Activated CD4-positive, alpha-beta T cell treated with anti-CD3 and anti-CD28 coated beads, Interleukin-2, amount 50 U/mL, for 24 hours (primary cell): Measurements from ENCODE around the gene TRIM16.
"Not testable (repeated sequence)": the region's sequence is repeated elsewhere in the genome, so short reads cannot be mapped to it uniquely, and the experiment has no call there.

ENCODE experiments used
- DNase-seq, 2 donors: peaks; one replicate each; pipeline ENCODE4 v3.0.0-alpha.2; 2020; ENCODE audit warnings: low read depth in 1 of 2, low spot score in 1 of 2

Gene TRIM16

GRCh38 chr17:15659236-15659635 lies 24.9 kb downstream of the TRIM16 start:
- no peak for DNase-seq

DNA sequence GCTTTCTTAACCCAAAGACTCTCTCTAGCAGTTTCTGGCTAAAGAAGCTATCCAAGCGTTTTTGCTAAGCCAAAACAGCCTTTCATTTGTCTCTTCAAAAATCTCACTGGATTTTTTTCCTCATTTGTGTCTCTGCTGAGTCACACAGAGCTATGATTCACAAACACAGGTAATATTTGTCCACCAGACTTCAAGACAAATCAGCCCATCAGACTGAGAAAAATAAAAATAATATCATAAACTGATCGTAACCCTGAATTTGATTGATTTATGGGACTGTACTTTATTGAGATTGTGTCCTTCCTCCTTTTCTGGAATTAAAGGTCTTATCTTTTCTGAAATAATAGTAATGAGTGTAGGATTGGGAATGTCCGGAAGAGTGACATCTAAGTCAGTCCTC lies 25.8 kb downstream of the TRIM16 start:
- no peak for DNase-seq

DNA sequence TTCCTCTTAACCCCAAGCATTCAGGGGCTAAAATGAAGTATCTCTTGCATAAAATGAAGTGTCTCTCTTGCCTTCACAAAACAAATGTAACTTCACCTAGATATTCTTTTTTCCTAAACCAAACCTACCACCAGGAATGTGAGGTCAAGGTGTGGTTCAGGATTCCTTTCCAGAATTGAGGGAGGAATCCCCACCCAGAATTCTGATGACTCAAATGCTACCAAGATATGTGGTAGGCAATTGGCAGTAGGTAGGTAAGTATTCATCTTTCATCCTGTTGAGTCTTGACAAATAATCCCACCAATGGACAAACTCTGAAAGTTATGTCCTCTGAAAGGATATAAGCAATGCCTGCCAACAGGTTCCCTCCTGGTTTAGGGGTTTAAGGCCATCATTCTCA lies 26.2 kb downstream of the TRIM16 start:
- no peak for DNase-seq

DNA sequence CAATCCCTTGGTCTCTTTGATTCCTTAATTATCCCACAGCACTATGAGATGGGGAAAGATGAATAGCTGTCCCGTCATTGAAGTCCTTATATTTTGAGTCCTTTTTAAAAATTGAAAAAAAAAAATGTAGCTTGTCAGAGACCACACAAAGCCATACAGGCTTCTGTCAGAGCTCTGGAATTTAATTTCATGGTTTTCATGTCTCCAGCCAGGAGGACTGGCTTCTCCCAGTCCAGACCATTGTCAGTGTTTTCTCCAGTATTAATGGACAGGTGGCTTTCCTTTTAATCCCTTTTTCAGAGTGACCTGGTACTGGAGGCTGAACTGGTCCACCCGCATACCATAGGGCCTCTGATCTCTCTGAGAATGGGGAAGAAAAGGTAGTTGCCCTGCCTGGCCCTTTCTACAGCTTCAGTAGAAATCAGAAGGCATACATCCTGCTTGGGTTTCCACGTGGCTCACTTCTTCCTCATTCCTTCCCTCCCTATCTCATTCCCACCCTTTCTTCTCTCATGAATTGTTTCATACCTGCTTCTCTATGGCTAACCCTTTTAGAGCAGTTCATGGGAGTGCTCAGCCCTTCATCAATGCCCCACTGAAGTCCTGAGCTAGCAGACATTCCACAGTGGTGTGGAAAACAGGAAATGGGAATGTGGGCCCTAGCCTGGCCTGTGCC lies 29.1 kb downstream of the TRIM16 start:
- DNase-seq: no peak

- DNase-seq: not testable (repeated sequence)
These were observed 29.7 kb downstream of the TRIM16 start for GRCh38 chr17:15654401-15654800.

- no peak for DNase-seq
These were observed 31.2 kb downstream of the TRIM16 start for GRCh38 chr17:15652960-15653359.

DNA sequence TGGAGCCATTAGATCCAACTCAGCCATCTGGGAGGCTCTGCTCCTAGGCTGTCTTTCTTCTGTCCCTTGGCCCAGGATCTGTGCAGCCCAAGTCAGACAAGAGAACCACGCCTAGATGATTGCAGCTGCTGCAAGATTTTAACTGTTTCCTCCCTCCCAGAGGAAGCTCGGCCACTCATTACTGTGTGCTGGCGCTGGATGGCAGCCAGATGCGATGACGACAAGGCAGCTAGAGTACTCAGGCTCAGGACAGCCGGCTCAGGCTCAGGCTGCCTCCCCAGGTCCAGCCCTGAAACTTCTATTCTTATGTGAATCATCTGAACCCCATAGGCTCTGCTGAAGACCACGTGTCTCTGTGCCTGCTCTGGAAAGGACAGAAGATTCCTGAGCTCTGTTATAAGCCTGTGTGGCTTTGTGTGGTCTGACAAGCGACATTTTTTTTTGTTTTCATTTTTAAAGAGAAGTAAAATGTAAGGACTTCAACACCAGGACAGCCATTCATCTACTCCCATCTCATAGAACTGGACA lies 32.5 kb downstream of the TRIM16 start:
- no peak for DNase-seq

- DNase-seq: no peak
These were observed 33.1 kb downstream of the TRIM16 start for GRCh38 chr17:15650741-15651582.

DNA sequence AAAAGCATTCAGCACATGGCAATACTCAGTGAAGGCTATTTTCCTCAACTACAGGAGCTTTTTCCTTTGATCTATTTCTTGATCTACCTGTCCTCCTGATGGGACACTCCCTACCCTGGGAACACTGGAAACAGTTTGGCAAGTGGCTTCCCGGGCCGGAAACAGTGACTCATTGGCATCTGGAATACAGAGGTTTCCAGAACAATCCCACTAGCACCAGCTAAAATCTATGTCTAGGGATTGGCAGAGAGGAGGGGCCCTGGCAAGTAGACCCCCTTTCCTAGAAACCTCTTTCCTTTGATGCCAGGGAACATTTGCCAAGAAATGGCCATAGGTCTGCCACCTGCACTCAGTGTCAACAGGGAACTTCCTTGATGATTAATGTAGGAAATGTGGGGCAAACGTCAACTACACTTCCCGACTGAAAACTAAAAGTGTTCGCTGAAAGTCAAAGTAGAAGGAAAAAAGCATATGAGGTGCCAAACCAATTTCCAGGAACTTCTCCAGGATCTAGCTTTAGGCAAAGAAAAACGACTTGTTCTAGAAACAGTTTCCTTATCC lies 34.2 kb downstream of the TRIM16 start:
- no peak for DNase-seq

- no peak for DNase-seq
These were observed 35.7 kb downstream of the TRIM16 start for GRCh38 chr17:15648386-15648785.

DNA sequence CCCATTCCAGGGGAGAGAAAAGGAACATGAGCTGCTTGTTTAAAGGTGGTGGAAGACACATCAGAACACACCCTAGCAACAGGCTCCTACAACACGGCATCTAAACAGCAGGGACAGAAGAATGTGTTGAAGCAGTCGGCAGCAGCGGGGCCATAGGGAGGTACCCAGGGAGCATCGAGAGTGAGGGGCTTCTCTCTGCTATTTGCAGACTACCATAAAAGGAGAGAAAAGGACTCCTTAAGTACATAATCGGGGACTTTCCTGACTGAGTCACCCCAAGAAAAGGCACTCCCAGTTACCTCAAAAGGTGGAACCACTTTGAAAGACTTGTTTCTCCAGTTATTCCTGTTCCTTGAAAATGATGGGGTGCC lies 38.2 kb downstream of the TRIM16 start:
- DNase-seq: not testable (repeated sequence)

DNA sequence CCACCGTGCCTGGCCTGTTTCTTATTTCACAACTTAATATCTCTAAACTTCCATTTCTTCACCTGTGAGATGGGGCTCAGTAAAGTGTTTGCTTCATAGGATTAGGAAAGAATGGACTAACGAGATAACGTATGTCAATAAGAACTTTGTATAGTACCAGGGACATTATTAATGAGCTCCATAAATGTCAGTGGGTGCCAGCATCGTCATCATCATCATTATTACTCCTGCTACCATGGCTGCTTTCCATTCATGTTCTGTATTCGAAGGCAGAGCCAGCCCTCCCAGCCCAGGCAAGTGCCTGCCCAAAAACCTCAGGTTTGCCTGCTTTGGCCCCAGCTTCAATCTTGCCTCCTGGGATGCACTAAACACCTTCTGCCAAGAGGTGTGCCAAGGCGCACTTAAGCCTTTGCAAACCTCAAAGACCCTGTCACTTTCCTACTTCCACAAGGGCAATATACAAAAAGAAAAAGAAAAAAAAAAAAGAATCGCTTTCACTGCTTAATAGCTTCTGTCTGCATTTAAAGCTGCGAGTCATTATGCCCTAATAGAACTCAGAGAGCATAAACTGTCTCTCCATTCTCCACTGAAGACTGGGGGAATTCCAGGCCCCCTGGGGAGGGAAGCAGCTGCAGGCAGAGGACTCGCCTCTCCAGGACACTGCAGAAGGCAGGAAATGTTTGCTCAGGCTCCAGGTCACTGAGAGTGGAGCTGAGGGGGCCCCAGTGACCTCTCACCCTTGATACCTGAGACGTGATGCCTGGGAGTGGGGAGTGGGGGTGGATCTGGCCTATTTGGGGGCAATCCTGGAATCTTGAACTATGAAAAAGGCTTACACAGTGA lies 38.8 kb downstream of the TRIM16 start:
- not testable (repeated sequence) for DNase-seq

DNA sequence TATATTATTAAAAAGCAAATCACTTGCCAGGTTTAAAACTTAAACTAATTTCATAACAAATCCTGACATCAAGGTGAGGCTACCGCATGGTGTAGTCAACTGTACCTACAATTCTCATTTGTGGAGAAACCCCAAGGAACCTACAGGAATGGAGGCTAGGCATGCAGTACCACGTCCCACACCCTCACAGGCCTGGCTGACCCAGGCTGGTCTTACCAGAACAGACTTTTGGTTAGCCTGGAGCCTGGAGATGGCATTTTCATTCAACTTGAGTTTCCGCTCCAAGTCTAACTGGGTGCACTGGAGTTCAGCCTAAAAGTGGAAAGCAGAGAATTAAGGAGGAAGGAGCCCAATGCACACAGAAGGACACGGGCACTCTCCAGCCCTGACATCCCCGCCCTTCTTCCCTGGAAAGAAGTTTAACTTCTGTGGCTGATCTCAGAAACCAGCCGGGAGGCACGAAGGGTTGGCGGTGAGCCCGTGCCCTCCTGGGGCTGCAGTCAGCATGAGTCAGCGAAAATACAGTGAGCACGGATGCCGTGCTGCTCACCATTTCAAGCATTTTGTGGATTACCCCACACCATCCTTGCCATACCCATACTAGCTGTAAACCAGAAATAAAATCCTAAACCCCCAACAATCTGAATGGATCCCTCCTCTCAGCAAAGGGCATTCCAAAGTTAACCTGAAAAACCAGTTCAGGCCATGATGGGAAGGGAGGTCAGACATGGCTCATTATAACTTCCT lies 41.4 kb downstream of the TRIM16 start:
- not testable (repeated sequence) for DNase-seq

DNA sequence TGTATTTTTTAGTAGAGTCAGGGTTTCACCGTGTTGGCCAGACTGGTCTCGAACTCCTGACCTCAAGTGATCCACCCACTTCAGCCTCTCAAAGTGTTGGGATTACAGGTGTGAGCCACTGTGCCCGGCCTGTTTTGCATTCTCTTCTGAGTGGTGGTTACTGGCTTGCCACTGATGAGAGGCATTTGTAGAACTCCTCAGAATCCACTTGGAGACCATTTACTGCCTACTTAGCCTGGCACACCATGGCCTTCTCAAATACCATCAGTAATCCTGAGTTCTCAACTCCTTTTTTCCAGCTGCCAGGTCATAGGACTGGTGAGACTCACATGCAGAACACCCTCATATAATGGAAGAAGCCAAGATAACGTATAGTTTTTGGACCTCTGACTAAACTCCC lies 42.1 kb downstream of the TRIM16 start:
- DNase-seq: not testable (repeated sequence)

GRCh38 chr17:15630930-15631453 lies 53.1 kb downstream of the TRIM16 start:
- not testable (repeated sequence) for DNase-seq

GRCh38 chr17:15629991-15630390 lies 54.1 kb downstream of the TRIM16 start:
- not testable (repeated sequence) for DNase-seq

GRCh38 chr17:15623661-15624209 lies 60.4 kb downstream of the TRIM16 start:
- not testable (repeated sequence) for DNase-seq

DNA sequence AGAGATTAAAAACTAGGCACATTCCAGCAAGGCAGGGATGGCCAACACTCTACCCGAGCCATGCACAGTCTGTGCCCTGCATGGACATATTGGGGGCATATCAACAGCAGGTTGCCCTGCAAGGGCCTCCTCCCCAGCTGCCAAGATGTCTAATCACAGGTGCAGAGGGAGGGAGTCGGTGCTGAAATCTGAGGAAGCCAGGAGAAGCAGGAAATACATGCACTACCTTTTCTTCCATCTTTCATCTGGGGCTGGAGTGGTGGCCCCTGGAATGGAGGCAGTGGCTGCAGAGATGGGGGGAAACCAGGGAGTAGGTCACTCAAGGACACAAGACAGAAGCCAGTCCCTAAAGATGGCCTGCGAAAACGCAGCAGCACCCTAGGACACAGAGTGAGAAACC lies 60.9 kb downstream of the TRIM16 start:
- DNase-seq: not testable (repeated sequence)

DNA sequence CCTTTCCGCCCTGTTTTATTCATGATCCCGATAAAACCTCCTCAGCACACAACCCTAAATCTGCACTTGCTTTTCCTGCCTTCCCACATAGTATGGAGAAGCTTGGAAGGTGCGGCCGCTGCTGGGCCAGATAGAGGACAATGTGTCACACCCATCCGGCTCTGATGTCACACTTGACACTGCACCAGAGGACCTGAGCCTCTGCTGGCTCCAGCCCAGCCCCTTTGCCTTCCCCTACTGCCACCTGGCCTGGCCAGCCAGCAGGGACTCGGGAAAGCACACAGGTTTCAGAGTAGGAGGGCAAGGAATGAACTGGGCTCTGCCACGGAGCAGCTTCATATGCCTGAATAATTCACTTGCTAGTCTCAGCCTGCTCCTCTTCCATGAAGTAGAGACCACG lies 62.0 kb downstream of the TRIM16 start:
- DNase-seq: not testable (repeated sequence)
